Germinal center (tissue), 1 donor: ENCODE measurements around the gene ZNF444.
"Not testable (repeated sequence)": the region's sequence is repeated elsewhere in the genome, so short reads cannot be mapped to it uniquely, and the experiment has no call there.

Experiments used
- DNase-seq: peaks from one replicate; pipeline ENCODE4 v3.0.0; 2012; ENCODE audit warnings: mixed read lengths, low spot score

The ZNF444 gene

GRCh38 chr19:56140583-56141416 lies at the start of gene ZNF444:
ZNF444 (plus strand) TSS chr19:56141287; CDS start chr19:56146912, 5,625 bp downstream.
- peak; percentile 99 for DNase-seq

GRCh38 chr19:56091751-56092546 lies 49.1 kb upstream of the ZNF444 start:
- DNase-seq, result no peak

- DNase-seq, result no peak
These were observed 48.1 kb upstream of the ZNF444 start for GRCh38 chr19:56092685-56093631.

GRCh38 chr19:56094449-56094848 lies 46.6 kb upstream of the ZNF444 start:
- DNase-seq, result no peak

- DNase-seq, result no peak
These were observed 44.4 kb upstream of the ZNF444 start for GRCh38 chr19:56096665-56097064.

GRCh38 chr19:56097306-56097705 lies 43.8 kb upstream of the ZNF444 start:
- DNase-seq, result no peak

DNA sequence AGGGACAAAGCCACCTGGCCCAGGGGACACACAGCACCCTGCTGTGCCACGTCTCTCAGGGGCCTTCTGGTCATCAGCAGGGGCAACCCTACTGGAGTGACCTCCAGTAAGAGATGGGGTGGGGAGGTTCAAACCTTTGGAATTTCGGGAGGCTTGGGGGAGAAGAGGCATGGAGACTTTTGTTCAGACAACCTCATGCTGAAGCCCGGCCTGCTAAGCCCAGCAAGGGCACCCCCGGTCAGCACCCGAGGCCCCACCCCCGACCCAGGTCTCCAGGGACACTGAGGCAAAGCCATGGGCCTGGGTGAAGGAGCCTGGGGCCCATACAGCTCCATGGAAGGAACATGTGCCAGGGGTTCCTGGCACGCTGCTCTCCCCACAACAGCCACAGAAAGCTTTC lies 43.3 kb upstream of the ZNF444 start:
- no peak for DNase-seq

GRCh38 chr19:56098237-56098636 lies 42.9 kb upstream of the ZNF444 start:
- not testable (repeated sequence) for DNase-seq

GRCh38 chr19:56098731-56099568 lies 42.1 kb upstream of the ZNF444 start:
- no peak for DNase-seq

- no peak for DNase-seq
These were observed 41.2 kb upstream of the ZNF444 start for GRCh38 chr19:56099638-56100539.

GRCh38 chr19:56101095-56101494 lies 40.0 kb upstream of the ZNF444 start:
- DNase-seq, result no peak

DNA sequence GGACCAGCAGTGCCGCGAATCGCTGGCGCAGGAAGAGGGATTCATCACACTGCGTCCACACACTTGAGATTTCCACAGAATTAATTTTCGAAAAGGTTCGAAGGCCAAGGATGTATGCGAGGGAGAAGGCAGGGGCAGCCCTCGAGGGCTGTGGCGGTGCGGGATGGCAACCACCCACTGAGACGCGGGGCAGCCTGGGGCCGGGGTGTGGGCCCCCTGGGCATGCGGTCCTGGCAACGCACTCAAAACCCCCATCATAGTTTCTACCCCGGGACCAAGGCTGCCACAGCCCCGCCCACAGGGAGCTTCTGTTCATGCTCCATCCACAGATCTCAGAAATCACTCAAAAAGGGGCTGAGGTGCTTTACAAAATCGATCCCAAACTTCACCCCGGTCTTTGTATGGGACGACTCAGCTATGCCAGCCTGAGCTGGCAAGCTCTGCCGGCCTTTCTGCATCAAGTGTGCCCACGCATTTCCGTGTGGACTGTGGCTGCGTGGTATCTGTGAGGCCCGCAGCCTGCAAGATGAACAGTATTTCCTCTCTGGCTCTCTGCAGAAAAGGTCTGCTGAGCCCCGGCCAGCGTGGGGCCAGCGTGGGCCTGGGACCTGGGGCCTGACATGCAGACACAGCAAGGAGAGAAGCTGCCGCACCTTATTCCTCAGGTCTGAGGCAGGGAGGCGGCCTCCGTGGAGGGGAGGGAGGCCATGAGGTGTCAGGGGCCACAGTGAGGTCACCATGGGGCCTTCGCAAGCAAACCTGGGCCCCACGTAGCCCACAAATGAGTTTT lies 39.1 kb upstream of the ZNF444 start:
- DNase-seq, result no peak

DNA sequence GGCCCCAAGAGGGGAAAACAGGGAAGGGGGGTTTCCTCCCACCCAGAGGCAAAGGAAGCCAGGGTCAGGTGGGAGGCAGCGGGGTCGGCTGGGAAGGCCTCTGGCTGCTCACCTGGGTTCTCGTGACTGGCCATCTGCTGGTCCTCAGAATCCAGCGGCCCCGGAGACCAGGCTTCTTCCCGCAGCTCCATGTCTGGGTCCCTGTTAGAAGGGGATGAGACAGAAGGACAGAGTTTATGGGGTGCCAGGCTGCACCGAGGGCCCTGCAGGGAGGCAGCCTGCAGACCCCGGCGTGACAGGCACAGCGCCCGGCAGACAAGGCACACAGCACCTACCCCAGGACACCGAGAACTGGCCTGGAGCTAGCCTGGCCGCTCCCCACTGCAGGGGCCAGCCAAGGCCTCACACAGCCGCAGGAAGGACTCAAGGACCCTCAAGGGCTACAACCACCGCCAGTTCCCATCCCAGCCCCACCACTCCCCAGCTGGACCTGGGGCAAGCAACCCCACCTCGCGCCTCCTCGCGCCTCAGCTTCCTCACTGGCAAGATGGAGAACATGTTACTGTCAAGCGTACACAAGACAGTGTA lies 38.0 kb upstream of the ZNF444 start:
- DNase-seq, result no peak

DNA sequence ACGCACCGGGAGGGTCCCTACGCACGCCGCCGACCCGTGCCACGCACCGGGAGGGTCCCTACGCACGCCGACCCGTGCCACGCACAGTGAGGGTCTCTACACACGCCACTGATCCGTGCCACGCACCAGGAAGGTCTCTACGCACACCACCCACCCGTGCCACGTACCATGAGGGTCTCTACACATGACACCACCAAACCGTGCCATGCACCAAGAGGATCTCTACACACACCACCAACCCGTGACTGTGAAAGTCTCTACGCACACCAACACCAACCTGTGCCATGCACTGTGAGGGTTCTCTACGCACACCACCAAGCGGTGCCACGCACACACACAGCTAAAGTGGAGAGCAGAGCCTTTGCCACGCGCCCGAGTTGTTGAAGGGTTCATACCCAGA lies 36.7 kb upstream of the ZNF444 start:
- DNase-seq, result no peak

DNA sequence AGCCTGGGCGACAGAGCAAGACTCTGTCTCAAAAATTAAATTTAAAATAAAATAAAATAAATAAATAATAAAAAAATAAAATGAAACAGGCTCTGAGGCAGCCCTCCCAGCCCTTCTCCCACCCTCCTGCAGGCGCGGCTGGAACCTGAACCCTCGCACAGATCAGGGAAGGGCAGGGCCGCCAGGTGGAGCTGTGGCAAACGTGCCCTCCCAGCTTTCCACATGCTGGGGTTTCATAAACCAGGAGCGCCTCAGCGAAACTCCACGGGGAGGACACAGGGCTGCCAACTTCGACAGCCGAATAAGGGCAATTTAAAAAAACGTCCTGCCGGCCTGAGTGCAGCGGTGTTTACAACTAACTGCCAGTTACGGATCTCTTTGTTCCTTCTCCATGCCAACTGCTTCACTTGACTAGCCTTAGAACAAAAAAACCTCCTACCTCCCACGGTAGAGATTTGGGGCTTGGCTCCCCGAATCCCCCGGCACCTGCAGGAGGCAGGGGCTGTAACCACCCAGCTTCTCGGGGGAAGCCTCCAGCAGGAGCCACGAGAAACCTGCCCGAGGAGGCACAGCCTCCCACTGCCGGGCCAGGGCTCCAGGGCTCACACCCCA lies 35.9 kb upstream of the ZNF444 start:
- peak; percentile 54 for DNase-seq

GRCh38 chr19:56105831-56106396 lies 35.2 kb upstream of the ZNF444 start:
- DNase-seq, result not testable (repeated sequence)

DNA sequence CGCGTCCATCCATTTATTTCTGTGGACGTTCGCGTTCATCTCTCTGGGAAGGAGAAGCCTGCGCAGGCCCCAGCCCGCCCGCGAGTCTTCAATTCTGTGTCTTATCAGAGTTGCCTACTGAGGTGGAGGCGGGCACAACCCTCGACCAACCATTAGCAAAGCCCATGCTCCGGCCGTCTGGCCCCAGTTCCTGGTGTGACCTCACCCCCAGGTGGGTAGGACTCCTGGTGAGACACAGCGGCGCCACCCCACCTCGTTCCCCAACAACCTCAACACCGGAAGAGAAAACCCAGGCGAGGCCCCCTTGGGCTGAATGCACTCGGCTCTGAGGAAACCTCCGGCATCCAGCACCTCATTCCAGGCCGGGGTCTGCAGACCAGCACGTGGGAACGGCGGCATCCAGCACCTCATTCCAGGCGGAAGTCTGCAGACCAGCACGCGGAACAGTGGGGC lies 34.7 kb upstream of the ZNF444 start:
- DNase-seq, result no peak

GRCh38 chr19:56106993-56107392 lies 34.1 kb upstream of the ZNF444 start:
- DNase-seq, result no peak
